Thoracic aorta endothelial cell (primary cell): Measurements from ENCODE around the gene NEUROD6. TPM values are rescaled to one million over a fixed set of nuclear protein-coding genes. Genes with fewer than 3 reads are reported as not detected.

ENCODE experiments used
- small RNA-seq: library from RNA; depleted of rRNA; stranded (forward); fragments of <200 nt; gene quantifications from one replicate; pipeline ENCODE3, GENCODE V24; 2012
- total RNA-seq: library from RNA; depleted of rRNA; stranded (reverse); fragments of >200 nt; gene quantifications from 2 replicates; pipeline ENCODE4 v1.2.3, GENCODE V29; 2012

Gene NEUROD6
- not detected in 2 replicates for total RNA-seq

GRCh38 chr7:31340603-31341002 lies at the start of gene NEUROD6:
Gene NEUROD6 (minus strand): TSS chr7:31340726. CDS start chr7:31339268, 1,458 bp downstream.

Small RNA genes within 50 kb of the gene (small RNA-seq; reads per million reads assigned to genes)
- not detected for gene AC006380.1

Other genes starting within 250 kb of the NEUROD6 start
- not detected in 2 replicates for gene ITPRID1, start 173.4 kb upstream of the NEUROD6 start, total RNA-seq